ENCODE data around the gene TXNRD2. TPM values are rescaled to one million over a fixed set of nuclear protein-coding genes. Genes with fewer than 3 reads are reported as not detected.

Gene TXNRD2
- total RNA-seq, 3 donors from 2014 or later (not counting 1 experiment from before 2014, with no cell fraction given) = 23.5 to 37.3 (median 24.4) TPM

- Mint-ChIP-seq H3K27me3 (ENCODE audit: low read depth in 2 of 2) (no peaks in the 10 kb centered on the region), H3K27ac (no peak overlapping the region), H3K4me1 (no peaks in the 10 kb centered on the region), H3K36me3 (no peaks in the 10 kb centered on the region), H3K9me3 (no peaks in the 10 kb centered on the region), H3K4me3 (no peak overlapping the region)
- DNase-seq = no peak
- intact Hi-C loops (cut with micrococcal nuclease) = no loop called here
- Histone ChIP-seq H3K27ac (ENCODE audit: low read length) (no peak overlapping the region), H3K4me1 (ENCODE audit: control insufficient read depth, insufficient read depth, low read length) (no peaks in the 10 kb centered on the region), H3K9me3 (ENCODE audit: control insufficient read depth, insufficient read depth, low read length) (no peaks in the 10 kb centered on the region), H3K4me3 (ENCODE audit: low read length) (no peak overlapping the region), H3K36me3 (ENCODE audit: control insufficient read depth, insufficient read depth, low read length) (no peaks in the 10 kb centered on the region), H3K27me3 (ENCODE audit: control insufficient read depth, insufficient read depth, low read length) (no peaks in the 10 kb centered on the region)
- ATAC-seq = no peak
- WGBS (ENCODE audit: insufficient coverage) = 94% methylated on average over 4 of the region's 4 CpGs
- no peak for TF ChIP-seq CTCF (IDR thresholded peaks at IDR 0.05)
Observed at GRCh38 chr22:19879643-19879991, 62.0 kb downstream of the TXNRD2 start.

DNA sequence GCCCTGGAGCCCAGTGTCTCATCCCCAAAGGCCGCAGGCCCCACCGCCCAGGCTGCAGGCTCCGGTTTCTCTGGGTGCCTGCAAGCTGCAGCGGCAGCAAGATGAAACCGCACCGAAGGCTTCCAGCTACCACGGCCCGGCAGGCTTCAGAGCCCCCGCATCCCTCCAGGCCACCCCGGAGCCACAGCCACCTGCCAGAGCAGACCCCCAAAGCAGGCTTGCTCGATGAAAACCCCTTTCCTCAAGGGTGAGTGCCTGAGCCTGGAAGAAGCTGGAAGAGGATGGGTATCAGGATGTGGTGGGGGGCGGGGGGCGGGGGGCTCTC lies 62.4 kb downstream of the TXNRD2 start:
- H3K27me3 Mint-ChIP-seq (ENCODE audit: low read depth in 2 of 2) = no peaks in the 10 kb centered on the region
- Histone ChIP-seq H3K27ac (ENCODE audit: low read length) (no peak overlapping the region), H3K9me3 (ENCODE audit: control insufficient read depth, insufficient read depth, low read length) (no peaks in the 10 kb centered on the region), H3K27me3 (ENCODE audit: control insufficient read depth, insufficient read depth, low read length) (no peaks in the 10 kb centered on the region), H3K36me3 (ENCODE audit: control insufficient read depth, insufficient read depth, low read length) (no peaks in the 10 kb centered on the region), H3K4me3 (ENCODE audit: low read length) (no peak overlapping the region), H3K4me1 (ENCODE audit: control insufficient read depth, insufficient read depth, low read length) (no peaks in the 10 kb centered on the region)
- DNase-seq (no peak), ATAC-seq (no peak)
- 98% methylated on average over 12 of the region's 13 CpGs for WGBS (ENCODE audit: insufficient coverage)
- no peak overlapping the region for H3K4me3 Mint-ChIP-seq
- H3K36me3 Mint-ChIP-seq = no peaks in the 10 kb centered on the region
- no peak overlapping the region for H3K27ac Mint-ChIP-seq
- no peaks in the 10 kb centered on the region for H3K9me3 Mint-ChIP-seq
- no peaks in the 10 kb centered on the region for H3K4me1 Mint-ChIP-seq
- intact Hi-C loops (cut with micrococcal nuclease) = no loop called here
- TF ChIP-seq CTCF (IDR thresholded peaks at IDR 0.05) = no peak

DNA sequence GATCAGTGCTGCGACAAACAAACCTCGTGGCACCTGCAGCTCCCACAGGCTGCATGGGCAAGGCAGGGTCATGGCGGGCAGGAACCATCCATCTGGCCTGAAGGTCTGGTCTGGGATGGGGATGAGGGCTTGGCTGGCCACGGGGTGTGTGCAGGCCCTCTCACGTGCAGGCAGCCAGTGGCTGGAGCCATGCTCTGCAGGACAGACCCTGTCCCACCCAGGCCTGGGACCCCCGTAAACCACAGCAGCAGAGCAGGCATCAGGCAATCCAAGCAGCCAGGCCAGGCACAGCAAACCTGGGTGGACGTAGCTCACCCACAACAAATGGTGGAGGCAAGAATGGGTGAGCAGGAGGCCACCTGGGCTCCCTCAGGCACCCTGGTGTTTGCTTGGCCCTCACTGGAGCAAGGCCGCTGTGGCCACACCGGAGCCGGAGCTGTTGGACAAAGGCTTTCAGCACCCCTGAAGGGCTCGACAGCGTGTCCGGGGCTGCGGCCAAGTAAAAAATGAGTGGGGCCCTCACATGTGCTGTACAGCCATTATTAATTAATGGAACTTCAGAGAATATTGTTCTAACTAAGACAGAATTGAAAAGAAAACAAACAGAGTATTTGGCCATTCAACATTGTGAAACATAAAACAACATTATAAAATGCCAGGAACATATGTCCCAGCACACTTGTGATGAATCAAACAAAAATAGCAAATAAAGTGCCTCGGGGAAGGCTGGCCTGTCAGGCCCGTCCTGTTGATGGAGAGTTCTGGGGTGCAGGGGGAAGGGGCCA lies 63.0 kb downstream of the TXNRD2 start:
- ATAC-seq (no peak), DNase-seq (no peak)
- Mint-ChIP-seq H3K27ac (no peak overlapping the region), H3K4me1 (no peaks in the 10 kb centered on the region), H3K9me3 (no peaks in the 10 kb centered on the region), H3K4me3 (no peak overlapping the region), H3K36me3 (no peaks in the 10 kb centered on the region), H3K27me3 (ENCODE audit: low read depth in 2 of 2) (no peaks in the 10 kb centered on the region)
- H3K36me3 ChIP-seq (ENCODE audit: control insufficient read depth, insufficient read depth, low read length) = no peaks in the 10 kb centered on the region
- no peaks in the 10 kb centered on the region for H3K27me3 ChIP-seq (ENCODE audit: control insufficient read depth, insufficient read depth, low read length)
- H3K9me3 ChIP-seq (ENCODE audit: control insufficient read depth, insufficient read depth, low read length) = no peaks in the 10 kb centered on the region
- intact Hi-C loops (cut with micrococcal nuclease) = no loop called here
- 91% methylated on average over 16 of the region's 16 CpGs for WGBS (ENCODE audit: insufficient coverage)
- no peak overlapping the region for H3K4me3 ChIP-seq (ENCODE audit: low read length)
- H3K27ac ChIP-seq (ENCODE audit: low read length) = no peak overlapping the region
- no peak for TF ChIP-seq CTCF (IDR thresholded peaks at IDR 0.05)
- H3K4me1 ChIP-seq (ENCODE audit: control insufficient read depth, insufficient read depth, low read length) = no peaks in the 10 kb centered on the region
